IgD-negative memory B cell (primary cell): Measurements from ENCODE around the gene AK6. TPM values are rescaled to one million over a fixed set of nuclear protein-coding genes. Genes with fewer than 3 reads are reported as not detected.
A peak's percentile ranks its signal among the peaks of the same experiment; 100 is the strongest.
"Not testable (repeated sequence)": the region's sequence is repeated elsewhere in the genome, so short reads cannot be mapped to it uniquely, and the experiment has no call there.

Source experiments
- H3K27ac Mint-ChIP-seq, 3 donors: one replicate each; pipeline ENCODE4 v1.8.0; 2020 to 2022; ENCODE audit warnings: mild to moderate bottlenecking in 3 of 3, mixed read lengths in 3 of 3, moderate library complexity in 1 of 3
- H3K27me3 Mint-ChIP-seq: one replicate; pipeline ENCODE4 v1.8.0; 2021; ENCODE audit warnings: mixed read lengths
- H3K36me3 Mint-ChIP-seq: one replicate; pipeline ENCODE4 v1.8.0; 2020; ENCODE audit warnings: mild to moderate bottlenecking, mixed read lengths
- H3K4me1 Mint-ChIP-seq, 3 donors: one replicate each; pipeline ENCODE4 v1.8.0; 2020 to 2022; ENCODE audit warnings: mixed read lengths in 3 of 3, mild to moderate bottlenecking in 1 of 3
- H3K4me3 Mint-ChIP-seq, 4 donors: one replicate each; pipeline ENCODE4 v1.8.0; 2020 to 2022; ENCODE audit warnings: mild to moderate bottlenecking in 4 of 4, mixed read lengths in 4 of 4, moderate library complexity in 3 of 4
- H3K9me3 Mint-ChIP-seq, 3 donors: one replicate each; pipeline ENCODE4 v1.8.0; 2020 to 2021; ENCODE audit warnings: mixed read lengths in 3 of 3, mild to moderate bottlenecking in 1 of 3
- polyA plus RNA-seq: library from polyadenylated mRNA; unstranded; fragments of 300-500 nt; fragmentation: Illumina TruSeq; gene quantifications from one replicate; pipeline ENCODE4 v1.2.3, GENCODE V29; 2021

AK6 gene
- polyA plus RNA-seq, 1 donor from 2014 or later = 81.3 TPM

DNA sequence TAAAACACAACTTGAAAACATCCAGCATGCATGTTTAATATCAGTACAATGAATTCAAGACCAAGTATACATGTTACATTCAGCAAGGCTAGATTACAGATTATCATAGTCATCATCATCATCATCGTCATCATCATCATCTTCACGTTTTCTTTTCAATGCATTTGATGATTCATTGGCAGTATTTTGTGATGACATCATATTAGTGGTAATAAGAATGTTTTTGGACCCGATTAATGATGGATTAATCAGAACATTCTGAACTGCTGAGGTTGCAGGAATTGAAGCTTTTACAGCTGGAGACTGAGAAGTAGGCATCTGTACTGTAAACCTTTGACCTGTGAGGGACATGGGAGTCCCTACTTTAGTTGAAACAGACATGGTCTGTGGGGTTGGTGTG lies 4.5 kb downstream of the AK6 start:
- no peaks in the 10 kb centered on the region for H3K9me3 Mint-ChIP-seq
- H3K27ac Mint-ChIP-seq = peak overlapping the region in 1 of 3 donors; percentile 59
- H3K27me3 Mint-ChIP-seq = no peaks in the 10 kb centered on the region
- H3K36me3 Mint-ChIP-seq = no peaks in the 10 kb centered on the region
- peaks cover 21 to 43% (median 23%) of the 10 kb centered on the region in 3 donors for H3K4me1 Mint-ChIP-seq
- peak overlapping the region in 1 of 4 donors; percentile 90 for H3K4me3 Mint-ChIP-seq

DNA sequence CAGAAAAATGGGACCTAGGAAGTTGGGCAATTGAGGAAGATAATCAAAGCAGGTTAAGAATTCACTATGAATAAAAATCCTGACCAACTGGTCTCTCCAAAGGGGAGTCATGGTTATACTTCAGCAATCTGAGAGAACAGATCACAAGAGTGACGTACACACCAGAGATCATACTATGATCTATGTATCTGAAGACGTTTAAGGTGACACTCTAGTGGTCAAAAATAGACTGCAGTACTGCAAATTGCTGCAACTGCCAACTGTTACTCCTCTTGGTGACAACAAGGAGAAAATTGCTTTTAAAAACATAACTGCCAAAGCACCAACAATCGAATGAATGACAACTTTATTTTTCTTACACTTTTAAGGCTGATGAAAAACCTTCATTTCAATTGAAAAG lies 4.9 kb downstream of the AK6 start:
- Mint-ChIP-seq H3K36me3 (no peaks in the 10 kb centered on the region), H3K4me1 (peaks cover 21 to 40% (median 23%) of the 10 kb centered on the region in 3 donors), H3K27me3 (no peaks in the 10 kb centered on the region), H3K27ac (peak overlapping the region in 1 of 3 donors; percentile 59), H3K9me3 (no peaks in the 10 kb centered on the region), H3K4me3 (peak overlapping the region in 1 of 4 donors; percentile 90)

DNA sequence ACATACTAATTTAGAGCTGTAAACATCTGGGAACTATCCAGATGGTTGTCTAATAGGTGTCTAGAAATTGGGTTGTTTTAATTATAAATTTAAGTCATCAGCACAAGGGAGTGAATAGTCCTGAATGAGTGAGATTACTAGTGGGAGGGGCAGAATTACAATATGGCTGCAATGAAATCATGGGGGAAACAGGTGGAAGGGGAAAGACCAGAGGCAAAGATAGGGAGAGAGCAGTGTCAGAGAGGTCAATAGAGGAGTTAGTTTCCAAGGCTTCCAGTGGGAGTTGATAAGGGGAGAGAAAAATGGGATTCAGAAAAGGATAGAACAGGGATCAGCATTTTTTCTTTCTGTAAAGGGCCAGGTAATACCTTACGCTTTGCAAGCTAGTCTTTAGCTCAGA lies 8.9 kb downstream of the AK6 start:
- peaks cover 7 to 32% (median 9%) of the 10 kb centered on the region in 3 donors for H3K4me1 Mint-ChIP-seq
- no peaks in the 10 kb centered on the region for H3K9me3 Mint-ChIP-seq
- no peaks in the 10 kb centered on the region for H3K27me3 Mint-ChIP-seq
- no peak overlapping the region for H3K27ac Mint-ChIP-seq
- H3K36me3 Mint-ChIP-seq = no peaks in the 10 kb centered on the region
- no peak overlapping the region for H3K4me3 Mint-ChIP-seq

DNA sequence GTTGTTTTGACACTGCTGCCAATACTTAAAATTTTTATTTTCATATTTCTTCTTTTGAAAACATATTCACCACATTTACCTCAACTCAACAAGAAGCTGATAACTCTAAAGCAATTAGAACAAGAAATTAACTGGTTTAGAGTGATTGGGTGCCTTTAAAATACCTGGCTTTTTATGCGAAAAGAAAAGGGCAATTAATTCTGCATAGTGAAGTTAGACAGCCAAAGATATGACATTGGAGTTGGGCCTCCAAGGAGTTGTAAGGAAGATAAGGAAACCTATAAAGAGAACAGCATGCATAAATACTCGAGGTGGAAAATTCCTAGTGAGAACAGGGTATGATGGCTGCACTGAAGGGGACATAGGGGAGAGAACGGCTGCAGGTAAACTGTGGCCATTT lies 9.6 kb downstream of the AK6 start:
- H3K27me3 Mint-ChIP-seq = no peaks in the 10 kb centered on the region
- no peak overlapping the region for H3K4me3 Mint-ChIP-seq
- H3K27ac Mint-ChIP-seq = no peak overlapping the region
- H3K4me1 Mint-ChIP-seq = peaks cover 5 to 26% (median 9%) of the 10 kb centered on the region in 3 donors
- H3K36me3 Mint-ChIP-seq = no peaks in the 10 kb centered on the region
- no peaks in the 10 kb centered on the region for H3K9me3 Mint-ChIP-seq

DNA sequence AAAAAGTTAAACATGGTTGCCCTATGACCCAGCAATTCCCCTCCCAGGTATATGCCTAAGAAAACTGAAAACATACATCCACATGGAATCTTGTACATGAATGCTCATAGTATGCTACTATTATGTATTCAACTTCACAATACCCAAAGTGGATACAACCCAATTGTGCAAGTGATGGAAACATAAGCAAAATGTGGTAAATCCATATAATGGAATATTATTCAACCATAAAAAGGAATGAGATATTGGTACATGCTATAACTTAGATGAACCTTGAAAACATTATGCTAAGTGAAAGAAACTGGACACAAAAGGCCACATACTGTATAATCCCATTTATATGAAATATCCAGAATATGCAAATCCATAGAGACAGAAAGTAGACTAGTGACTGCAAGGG lies 18.7 kb downstream of the AK6 start:
- no peak overlapping the region for H3K27ac Mint-ChIP-seq
- H3K27me3 Mint-ChIP-seq = no peaks in the 10 kb centered on the region
- peaks cover 5% of the 10 kb centered on the region for H3K36me3 Mint-ChIP-seq
- H3K9me3 Mint-ChIP-seq = no peaks in the 10 kb centered on the region
- peaks cover 0 to 4% (median 2%) of the 10 kb centered on the region in 3 donors for H3K4me1 Mint-ChIP-seq
- H3K4me3 Mint-ChIP-seq = no peak overlapping the region

DNA sequence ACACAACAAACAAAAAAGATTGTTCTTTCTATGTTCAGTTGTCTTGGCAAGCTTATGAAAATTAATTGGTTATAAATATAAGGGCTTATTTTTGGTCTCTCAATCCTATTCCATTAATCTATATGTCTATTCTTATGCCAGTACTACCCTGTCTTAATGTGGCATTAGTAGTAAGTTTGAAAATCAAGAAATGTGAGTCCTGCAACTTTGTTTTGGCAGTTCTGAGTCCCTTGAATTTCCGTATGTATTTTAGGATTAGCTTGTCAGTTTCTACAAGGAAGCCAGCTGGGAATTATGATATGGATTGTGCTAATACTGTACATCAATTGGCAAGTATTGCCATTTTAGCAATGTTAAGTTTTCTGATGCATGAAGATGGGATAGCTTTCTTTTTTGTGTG lies 26.2 kb downstream of the AK6 start:
- no peaks in the 10 kb centered on the region for H3K4me1 Mint-ChIP-seq
- no peaks in the 10 kb centered on the region for H3K27me3 Mint-ChIP-seq
- H3K36me3 Mint-ChIP-seq = peaks cover 3% of the 10 kb centered on the region
- peaks cover 0 to 3% (median 0%) of the 10 kb centered on the region in 3 donors for H3K9me3 Mint-ChIP-seq
- H3K27ac Mint-ChIP-seq = no peak overlapping the region
- no peak overlapping the region for H3K4me3 Mint-ChIP-seq

DNA sequence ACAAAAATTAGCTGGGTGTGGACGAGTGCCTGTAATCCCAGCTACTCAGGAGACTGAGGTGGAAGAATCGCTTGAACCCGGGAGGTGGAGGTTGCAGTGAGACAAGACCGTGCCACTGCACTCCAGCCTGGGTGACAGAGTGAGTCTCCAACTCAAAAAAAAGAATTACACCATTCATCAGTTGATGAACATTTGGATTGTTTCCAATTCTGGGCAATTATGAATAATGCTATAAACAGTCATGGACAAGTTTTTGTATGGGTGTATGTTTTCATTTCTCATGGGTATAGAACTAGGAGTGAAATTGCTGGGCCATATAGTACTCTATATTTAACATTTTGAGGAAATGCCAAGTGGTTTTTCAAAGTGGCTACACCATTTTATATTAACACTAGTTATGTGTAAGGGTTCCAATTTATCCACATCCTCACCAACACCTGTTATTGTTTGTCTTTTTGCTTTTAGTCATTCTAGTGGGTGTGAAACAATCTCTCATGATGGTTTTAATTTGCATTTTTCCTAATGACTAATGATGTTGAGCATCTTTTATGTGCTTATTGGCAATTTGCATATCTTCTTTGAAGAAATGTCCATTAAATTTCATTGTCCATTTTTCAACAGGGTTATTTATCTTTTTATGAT lies 27.7 kb downstream of the AK6 start:
- Mint-ChIP-seq H3K9me3 (peaks cover 0 to 3% (median 0%) of the 10 kb centered on the region in 3 donors), H3K4me1 (peaks cover 0 to 3% (median 0%) of the 10 kb centered on the region in 3 donors), H3K27ac (no peak overlapping the region), H3K4me3 (no peak overlapping the region), H3K36me3 (peaks cover 3% of the 10 kb centered on the region), H3K27me3 (no peaks in the 10 kb centered on the region)

DNA sequence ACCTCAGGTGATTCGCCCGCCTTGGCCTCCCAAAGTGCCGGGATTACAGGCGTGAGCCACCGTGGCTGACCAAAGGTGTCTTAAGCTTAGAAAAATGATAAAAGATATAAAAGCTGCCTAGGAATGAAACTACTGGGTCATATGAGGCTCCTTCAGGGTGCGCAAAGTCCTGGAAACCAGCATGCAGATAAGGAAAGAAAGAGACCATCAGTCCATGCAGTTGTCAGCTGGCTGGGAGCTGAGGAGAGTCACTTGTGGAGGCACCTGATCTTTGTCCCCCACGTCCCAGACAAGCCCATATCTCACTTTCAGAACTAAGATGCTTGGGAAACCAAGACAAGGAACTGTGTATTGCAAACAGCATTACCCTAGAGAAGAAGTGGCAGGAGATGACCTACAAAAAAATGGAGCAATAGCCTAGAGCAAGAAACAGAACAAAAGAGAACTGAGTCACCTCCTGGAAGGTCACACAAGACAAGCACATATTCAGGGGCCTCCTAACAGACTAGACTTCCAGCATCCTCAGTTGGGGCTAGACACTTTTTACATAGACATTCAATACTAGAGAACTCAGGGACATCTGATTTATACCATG lies 33.9 kb downstream of the AK6 start:
- Mint-ChIP-seq H3K36me3 (peaks cover 3% of the 10 kb centered on the region), H3K27me3 (no peaks in the 10 kb centered on the region), H3K27ac (no peak overlapping the region), H3K9me3 (no peaks in the 10 kb centered on the region), H3K4me1 (peaks cover 5 to 19% (median 15%) of the 10 kb centered on the region in 3 donors), H3K4me3 (peak overlapping the region in 1 of 4 donors; percentile 19)

DNA sequence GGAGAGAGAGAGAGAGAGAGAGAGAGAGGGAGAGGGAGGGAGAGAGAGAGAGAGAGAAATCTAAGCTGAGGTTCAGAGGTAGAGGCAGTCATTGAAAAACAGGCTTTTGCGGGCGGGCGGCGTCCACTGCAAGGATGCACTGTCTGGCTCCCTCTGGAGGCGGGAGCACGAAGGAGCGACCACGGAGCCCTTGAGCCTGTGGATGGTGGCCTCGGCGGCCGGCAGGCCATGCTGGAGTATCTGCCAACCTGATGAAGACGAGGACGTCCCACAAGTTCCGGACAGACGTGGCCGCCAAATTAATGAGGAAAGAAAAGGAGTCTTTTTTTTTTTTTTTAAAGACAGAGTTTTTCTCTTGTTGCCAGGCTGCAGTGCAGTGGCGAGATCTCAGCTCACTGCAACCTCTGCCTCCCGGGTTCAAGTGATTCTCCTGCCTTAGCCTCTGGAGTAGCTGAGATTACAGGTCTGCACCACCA lies 34.5 kb downstream of the AK6 start:
- Mint-ChIP-seq H3K27ac (no peak overlapping the region), H3K36me3 (peaks cover 6% of the 10 kb centered on the region), H3K4me3 (peak overlapping the region in 2 of 4 donors; percentile 6 to 32), H3K9me3 (no peaks in the 10 kb centered on the region), H3K4me1 (peaks cover 5 to 19% (median 15%) of the 10 kb centered on the region in 3 donors), H3K27me3 (no peaks in the 10 kb centered on the region)

DNA sequence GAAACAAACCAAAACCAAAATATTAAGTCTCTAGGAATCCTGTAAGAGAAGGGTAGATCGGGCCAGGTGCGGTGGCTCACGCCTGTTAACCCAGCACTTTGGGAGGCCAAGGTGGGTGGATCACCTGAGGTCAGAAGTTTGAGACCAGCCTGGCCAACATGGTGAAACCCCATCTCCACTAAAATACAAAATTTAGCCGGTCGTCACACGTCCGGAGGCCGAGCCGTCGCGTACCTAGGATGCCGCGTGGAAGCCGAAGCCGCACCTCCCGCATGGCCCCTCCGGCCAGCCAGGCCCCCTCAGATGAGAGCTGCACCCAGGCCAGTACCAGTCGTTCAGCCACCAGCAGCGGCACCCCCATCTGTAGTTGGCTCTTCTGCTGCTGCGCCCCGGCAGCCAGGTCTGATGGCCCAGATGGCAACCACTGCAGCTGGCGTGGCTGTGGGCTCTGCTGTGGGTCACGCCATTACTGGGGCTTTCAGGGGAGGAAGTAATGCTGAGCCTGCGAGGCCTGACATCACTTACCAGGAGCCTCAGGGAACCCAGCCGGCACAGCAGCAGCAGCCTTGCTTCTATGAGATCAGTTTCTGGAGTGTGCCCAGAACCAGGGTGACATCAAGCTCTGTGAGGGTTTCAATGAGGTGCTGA lies 35.5 kb downstream of the AK6 start:
- H3K9me3 Mint-ChIP-seq, H3K27ac Mint-ChIP-seq, H3K27me3 Mint-ChIP-seq, H3K36me3 Mint-ChIP-seq: not testable (repeated sequence)
- Mint-ChIP-seq H3K4me1 (peaks cover 5 to 19% (median 15%) of the 10 kb centered on the region in 3 donors), H3K4me3 (peak overlapping the region in 2 of 4 donors; percentile 12 to 33)

DNA sequence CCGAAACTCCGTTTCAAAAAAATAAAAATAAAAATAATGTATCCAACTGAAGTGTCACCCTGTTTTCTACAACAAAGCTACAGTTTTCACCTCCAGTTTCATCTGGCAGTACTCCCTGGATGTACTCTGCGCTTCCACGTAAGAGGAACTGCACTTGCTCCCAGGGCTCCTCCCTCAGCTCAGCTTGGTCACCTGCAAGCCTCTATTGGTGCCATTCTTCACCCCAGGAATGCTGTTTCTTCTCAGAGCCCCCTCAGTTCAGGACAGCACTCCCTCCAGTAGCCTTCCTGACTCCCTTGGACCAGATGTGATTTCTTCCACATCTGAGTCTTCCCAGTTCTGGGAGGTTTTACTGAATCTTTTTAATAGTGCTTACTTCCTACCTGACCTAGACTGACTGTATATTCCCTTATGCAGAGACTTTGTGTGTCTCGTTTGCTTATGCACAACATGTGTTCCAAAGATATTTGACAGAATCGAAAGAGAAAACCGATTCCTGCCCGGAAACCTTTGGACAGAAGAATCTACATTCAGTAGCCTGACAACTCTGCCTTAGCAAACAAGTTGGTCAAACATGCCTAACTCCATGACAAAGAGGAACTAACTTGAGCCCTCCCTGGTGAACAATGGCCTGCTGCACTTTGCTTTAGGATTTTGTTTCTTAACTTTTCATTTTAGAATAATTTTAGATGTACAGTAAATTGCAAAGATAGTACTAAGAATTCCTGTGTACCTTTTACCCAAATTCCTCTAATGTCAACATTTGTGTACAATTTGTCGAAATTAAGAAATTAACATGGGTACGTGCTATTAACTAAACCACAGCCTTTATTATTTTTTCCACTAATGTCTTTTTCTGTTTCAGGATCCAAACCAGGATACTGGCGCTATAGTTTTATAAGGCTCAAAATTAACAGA lies 37.5 kb downstream of the AK6 start:
- Mint-ChIP-seq H3K27me3 (no peaks in the 10 kb centered on the region), H3K4me1 (peaks cover 5 to 17% (median 16%) of the 10 kb centered on the region in 3 donors), H3K9me3 (no peaks in the 10 kb centered on the region), H3K36me3 (peaks cover 6% of the 10 kb centered on the region), H3K4me3 (peak overlapping the region; percentile 85 to 98 (median 94)), H3K27ac (peak overlapping the region; percentile 80 to 98 (median 86))

DNA sequence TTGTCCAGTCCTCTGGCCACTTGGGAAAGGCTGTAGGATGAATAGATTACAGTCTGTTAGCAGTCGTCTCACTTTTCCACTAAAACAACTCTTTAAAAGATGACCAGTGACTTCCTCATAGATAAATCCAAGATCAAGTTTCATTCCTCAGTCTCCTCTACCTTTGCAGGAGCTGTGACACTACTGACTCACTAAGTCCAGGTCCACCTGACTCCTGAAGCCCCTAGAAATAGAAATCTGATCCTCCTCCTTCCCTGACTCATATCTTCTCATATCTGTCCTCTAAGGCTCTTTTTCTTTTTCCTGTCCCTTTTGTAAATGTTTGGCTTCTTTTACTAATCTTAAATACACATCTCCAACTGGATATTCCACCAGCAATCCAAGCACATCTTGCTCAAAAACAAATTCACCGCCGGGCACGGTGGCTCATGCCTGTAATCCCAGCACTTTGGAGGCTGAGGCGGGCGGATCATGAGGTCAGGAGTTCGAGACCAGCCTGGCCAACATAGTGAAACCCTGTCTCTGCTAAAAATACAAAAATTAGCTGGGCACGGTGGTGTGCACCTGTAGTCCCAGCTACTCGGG lies 39.3 kb downstream of the AK6 start:
- peaks cover 5 to 18% (median 16%) of the 10 kb centered on the region in 3 donors for H3K4me1 Mint-ChIP-seq
- no peaks in the 10 kb centered on the region for H3K9me3 Mint-ChIP-seq
- peak overlapping the region in 2 of 4 donors; percentile 41 to 50 for H3K4me3 Mint-ChIP-seq
- H3K27ac Mint-ChIP-seq = peak overlapping the region in 2 of 3 donors; percentile 21 to 63
- no peaks in the 10 kb centered on the region for H3K27me3 Mint-ChIP-seq
- H3K36me3 Mint-ChIP-seq = peaks cover 6% of the 10 kb centered on the region

DNA sequence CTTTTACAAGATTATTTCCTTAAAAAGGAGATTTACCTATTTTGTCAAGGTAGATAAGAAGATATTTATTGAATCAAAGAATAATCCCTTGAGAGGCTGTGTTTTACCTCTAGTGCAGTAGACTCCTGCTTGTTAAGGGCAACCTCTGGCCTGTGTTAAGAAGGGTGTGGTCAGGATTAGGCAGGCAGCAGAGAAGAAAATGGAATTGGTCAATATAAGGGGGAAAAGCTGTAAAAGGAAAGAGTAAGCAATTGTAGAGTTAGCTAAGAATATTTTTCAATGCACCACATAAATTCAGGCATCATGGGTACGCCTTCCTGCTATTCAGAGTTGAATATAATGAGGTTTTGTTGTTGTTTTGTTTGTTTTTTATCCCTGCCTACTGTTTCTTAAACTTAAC lies 43.0 kb downstream of the AK6 start:
- no peaks in the 10 kb centered on the region for H3K27me3 Mint-ChIP-seq
- peaks cover 9% of the 10 kb centered on the region for H3K36me3 Mint-ChIP-seq
- H3K4me1 Mint-ChIP-seq = peaks cover 0 to 7% (median 0%) of the 10 kb centered on the region in 3 donors
- no peak overlapping the region for H3K4me3 Mint-ChIP-seq
- H3K9me3 Mint-ChIP-seq = no peaks in the 10 kb centered on the region
- peak overlapping the region in 1 of 3 donors; percentile 91 for H3K27ac Mint-ChIP-seq

DNA sequence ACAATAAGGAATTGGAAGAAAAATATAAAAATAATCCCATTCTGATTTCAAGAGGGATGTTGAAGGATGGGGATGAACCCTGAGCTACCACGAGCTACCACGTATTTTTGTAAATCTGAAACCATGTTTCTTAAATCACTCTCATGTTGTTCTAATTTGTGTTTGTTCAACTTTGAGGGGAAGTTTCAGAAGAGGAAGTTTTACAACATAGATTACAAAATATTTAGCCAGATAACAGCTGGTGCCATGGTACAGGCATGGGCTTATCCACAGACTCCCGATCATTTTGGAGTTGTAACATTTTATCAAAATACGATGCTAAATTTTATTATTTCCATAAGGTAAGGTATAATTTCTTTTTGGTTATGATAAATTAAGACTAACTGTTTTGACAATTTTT lies 51.9 kb downstream of the AK6 start:
- no peak overlapping the region for H3K27ac Mint-ChIP-seq

More for the DNA sequence above, 51.9 kb downstream of the AK6 start:
- Mint-ChIP-seq H3K4me1 (no peaks in the 10 kb centered on the region), H3K4me3 (no peak overlapping the region), H3K9me3 (no peaks in the 10 kb centered on the region), H3K36me3 (peaks cover 11% of the 10 kb centered on the region), H3K27me3 (no peaks in the 10 kb centered on the region)
